Measurements from ENCODE around the gene POPDC3.

- TF ChIP-seq POLR2A (IDR thresholded peaks at IDR 0.05) (no peak), EP300 (IDR thresholded peaks at IDR 0.05) (no peak)
- TF ChIP-seq, protein P1, sequence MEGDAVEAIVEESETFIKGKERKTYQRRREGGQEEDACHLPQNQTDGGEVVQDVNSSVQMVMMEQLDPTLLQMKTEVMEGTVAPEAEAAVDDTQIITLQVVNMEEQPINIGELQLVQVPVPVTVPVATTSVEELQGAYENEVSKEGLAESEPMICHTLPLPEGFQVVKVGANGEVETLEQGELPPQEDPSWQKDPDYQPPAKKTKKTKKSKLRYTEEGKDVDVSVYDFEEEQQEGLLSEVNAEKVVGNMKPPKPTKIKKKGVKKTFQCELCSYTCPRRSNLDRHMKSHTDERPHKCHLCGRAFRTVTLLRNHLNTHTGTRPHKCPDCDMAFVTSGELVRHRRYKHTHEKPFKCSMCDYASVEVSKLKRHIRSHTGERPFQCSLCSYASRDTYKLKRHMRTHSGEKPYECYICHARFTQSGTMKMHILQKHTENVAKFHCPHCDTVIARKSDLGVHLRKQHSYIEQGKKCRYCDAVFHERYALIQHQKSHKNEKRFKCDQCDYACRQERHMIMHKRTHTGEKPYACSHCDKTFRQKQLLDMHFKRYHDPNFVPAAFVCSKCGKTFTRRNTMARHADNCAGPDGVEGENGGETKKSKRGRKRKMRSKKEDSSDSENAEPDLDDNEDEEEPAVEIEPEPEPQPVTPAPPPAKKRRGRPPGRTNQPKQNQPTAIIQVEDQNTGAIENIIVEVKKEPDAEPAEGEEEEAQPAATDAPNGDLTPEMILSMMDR (IDR thresholded peaks at IDR 0.05) = no peak
Observed at GRCh38 chr6:105192707-105193465, 13.1 kb upstream of the POPDC3 start.
